HEK293 (cell line): Measurements from ENCODE around the gene CRAT.
A peak's percentile ranks its signal among the peaks of the same experiment; 100 is the strongest.

Source experiments
- CTCF ChIA-PET: fragments of 350-600 bp; formaldehyde crosslinking; extraction: SDS; loops from one replicate; lab custom pipeline; 2021; ENCODE audit warnings: antibody characterized with exemption; lab: Yijun Ruan, JAX
- POLR2A ChIA-PET: fragments of 300-600 bp; formaldehyde crosslinking; extraction: SDS; loops from one replicate; lab custom pipeline; 2020; ENCODE audit warnings: antibody characterized with exemption, inconsistent platforms; lab: Yijun Ruan, JAX
- H3K27ac ChIP-seq: fragments of 200-500 bp; sonication (Bioruptor generic); 2 replicates; pipeline ENCODE4 v1.5.1; 2014; ENCODE audit warnings: low read depth, low read length, control low read depth, inconsistent platforms; ENCODE audit errors: extremely low read depth
- H3K36me3 ChIP-seq, 2 experiments: fragments of 200-500 bp in 1 of 2; sonication (Bioruptor generic) in 1 of 2; 1 replicate in 1 of 2; 2 replicates in 1 of 2; pipeline ENCODE4 v1.5.1; 2014 to 2017; ENCODE audit warnings: inconsistent platforms in 2 of 2, low read length in 2 of 2; ENCODE audit not compliant: control insufficient read depth in 2 of 2, insufficient read depth in 1 of 2
- H3K4me1 ChIP-seq: fragments of 200-500 bp; sonication (Bioruptor generic); 2 replicates; pipeline ENCODE4 v1.5.1; 2014; ENCODE audit warnings: mild to moderate bottlenecking, low read length, inconsistent platforms; ENCODE audit not compliant: control insufficient read depth, insufficient read depth
- H3K4me3 ChIP-seq: 2 replicates; pipeline ENCODE4 v1.5.1; 2011; ENCODE audit warnings: low read depth, mild to moderate bottlenecking, control low read depth, low read length, moderate library complexity
- H3K9me3 ChIP-seq: fragments of 200-500 bp; sonication (Bioruptor generic); 2 replicates; pipeline ENCODE4 v1.5.1; 2014; ENCODE audit warnings: low read depth, low read length, inconsistent platforms; ENCODE audit not compliant: control insufficient read depth, insufficient read depth
- BCL11A ChIP-seq: fragments of 450-650 bp; formaldehyde crosslinking; IDR thresholded peaks from 2 replicates; pipeline ENCODE4 v1.5.1; 2016; ENCODE audit warnings: low read depth, missing biosample characterization, missing genetic modification characterization
- CTCF ChIP-seq: fragments of 450-650 bp; formaldehyde crosslinking; IDR thresholded peaks from 2 replicates; pipeline ENCODE4 v1.5.1; 2016; ENCODE audit warnings: missing biosample characterization, missing genetic modification characterization
- IKZF3 ChIP-seq: fragments of 450-650 bp; IDR thresholded peaks from 2 replicates; pipeline ENCODE4 v1.5.0; 2018; ENCODE audit warnings: missing biosample characterization, mild to moderate bottlenecking, missing genetic modification characterization, moderate library complexity
- KLF7 ChIP-seq: fragments of 450-650 bp; formaldehyde crosslinking; IDR thresholded peaks from 2 replicates; pipeline ENCODE4 v1.5.1; 2016; ENCODE audit warnings: missing biosample characterization, missing genetic modification characterization, borderline replicate concordance
- REST ChIP-seq: fragments of 450-650 bp; formaldehyde crosslinking; IDR thresholded peaks from 2 replicates; pipeline ENCODE4 v1.5.1; 2016; ENCODE audit warnings: missing biosample characterization, missing genetic modification characterization
- SP2 ChIP-seq: fragments of 450-650 bp; formaldehyde crosslinking; IDR thresholded peaks from 2 replicates; pipeline ENCODE4 v1.5.1; 2016; ENCODE audit warnings: missing biosample characterization, missing genetic modification characterization
- TCF7L2 ChIP-seq: IDR thresholded peaks from 2 replicates; pipeline ENCODE4 v1.6.1; 2011; ENCODE audit warnings: low read depth, mild to moderate bottlenecking, inconsistent platforms, low read length, moderate library complexity, borderline replicate concordance
- WT1 ChIP-seq: fragments of 450-650 bp; formaldehyde crosslinking; IDR thresholded peaks from 2 replicates; pipeline ENCODE4 v1.5.1; 2016; ENCODE audit warnings: missing biosample characterization, missing genetic modification characterization
- ZBTB21 ChIP-seq: fragments of 450-650 bp; formaldehyde crosslinking; IDR thresholded peaks from 2 replicates; pipeline ENCODE4 v1.5.1; 2017; ENCODE audit warnings: missing biosample characterization, missing genetic modification characterization
- ZFHX2 ChIP-seq: fragments of 450-650 bp; formaldehyde crosslinking; conservative IDR thresholded peaks from 2 replicates; pipeline ENCODE4 v1.5.1; 2016; ENCODE audit warnings: missing biosample characterization, missing genetic modification characterization
- ZNF18 ChIP-seq: fragments of 450-650 bp; formaldehyde crosslinking; IDR thresholded peaks from 2 replicates; pipeline ENCODE4 v1.5.1; 2016; ENCODE audit warnings: missing biosample characterization, missing genetic modification characterization
- ZNF335 ChIP-seq: fragments of 450-650 bp; formaldehyde crosslinking; conservative IDR thresholded peaks from 2 replicates; pipeline ENCODE4 v1.5.1; 2016; ENCODE audit warnings: missing biosample characterization, missing genetic modification characterization
- ZNF341 ChIP-seq: fragments of 450-650 bp; formaldehyde crosslinking; IDR thresholded peaks from 2 replicates; pipeline ENCODE4; 2016; ENCODE audit warnings: low read depth, missing biosample characterization, missing genetic modification characterization
- ZNF398 ChIP-seq: fragments of 450-650 bp; formaldehyde crosslinking; IDR thresholded peaks from 2 replicates; pipeline ENCODE4 v1.5.1; 2017; ENCODE audit warnings: missing biosample characterization, missing genetic modification characterization
- ZNF596 ChIP-seq: fragments of 450-650 bp; IDR thresholded peaks from 2 replicates; pipeline ENCODE4 v1.5.0; 2018; ENCODE audit warnings: missing biosample characterization, mild to moderate bottlenecking, missing genetic modification characterization, moderate library complexity
- ZNF645 ChIP-seq: fragments of 450-650 bp; formaldehyde crosslinking; IDR thresholded peaks from 2 replicates; pipeline ENCODE4; 2016; ENCODE audit warnings: missing biosample characterization, missing genetic modification characterization
- ZNF670 ChIP-seq: fragments of 450-650 bp; formaldehyde crosslinking; IDR thresholded peaks from 2 replicates; pipeline ENCODE4 v1.5.1; 2016; ENCODE audit warnings: missing biosample characterization, missing genetic modification characterization, low read depth
- ZNF692 ChIP-seq: fragments of 450-650 bp; formaldehyde crosslinking; IDR thresholded peaks from 2 replicates; pipeline ENCODE4 v1.5.1; 2016; ENCODE audit warnings: missing biosample characterization, missing genetic modification characterization
- ZNF792 ChIP-seq: fragments of 450-650 bp; formaldehyde crosslinking; IDR thresholded peaks from 2 replicates; pipeline ENCODE4 v1.5.1; 2016; ENCODE audit warnings: missing biosample characterization, missing genetic modification characterization

CRAT gene

GRCh38 chr9:129149442-129149841 lies 38.8 kb upstream of the CRAT start (continued):
- TF ChIP-seq ZNF398 = no peak

- no peaks in the 10 kb centered on the region for H3K4me1 ChIP-seq
- CTCF ChIA-PET = interaction anchor here (0.9 to 7.3 kb wide), 4 partner anchors 9 to 476 kb away, joined by 4 to 104 read pairs (median 7); no protein-coding TSS in a partner anchor
- POLR2A ChIA-PET = interaction anchor here (1.1 to 1.2 kb wide), 3 partner anchors 9 to 25 kb away, joined by 3 to 5 read pairs (median 3); no protein-coding TSS in a partner anchor
- TF ChIP-seq ZFHX2 (tag by site-specific recombination) = 0 out of 2 replicates have a peak, but pooled peaks have one; percentile 13
- peak; percentile 24; the same call in 1 of the 2 replicates for TF ChIP-seq SP2 (tag by site-specific recombination)
- TF ChIP-seq BCL11A (tag by site-specific recombination) = no peak
- TF ChIP-seq REST (tag by site-specific recombination) = no peak
- TF ChIP-seq ZNF341 = peak; percentile 52; the same call in 1 of the 2 replicates
- no peak overlapping the region for H3K27ac ChIP-seq
- no peak overlapping the region for H3K4me3 ChIP-seq
- peaks cover 0 to 24% of the 10 kb centered on the region in 2 experiments; a peak in 2 of 3 replicates for H3K36me3 ChIP-seq
- no peaks in the 10 kb centered on the region for H3K9me3 ChIP-seq
Measured at GRCh38 chr9:129148463-129149204, 38.0 kb upstream of the CRAT start.

GRCh38 chr9:129146441-129146941 lies 35.9 kb upstream of the CRAT start:
- Histone ChIP-seq H3K27ac (no peak overlapping the region), H3K36me3 (peaks cover 0 to 39% of the 10 kb centered on the region in 2 experiments; a peak in 2 of 3 replicates), H3K4me3 (no peak overlapping the region), H3K4me1 (no peaks in the 10 kb centered on the region), H3K9me3 (no peaks in the 10 kb centered on the region)
- POLR2A ChIA-PET = interaction anchor here (0.7 to 1.3 kb wide), 4 partner anchors 26 to 479 kb away, joined by 3 to 5 read pairs (median 4); partner anchors contain the start of gene NTMT1
- TF ChIP-seq ZNF792 (tag by site-specific recombination) (no peak), WT1 (tag by site-specific recombination) (no peak), ZNF596 (tag by site-specific recombination) (no peak), IKZF3 (no peak), CTCF (tag by site-specific recombination) (no peak), ZNF335 (tag by site-specific recombination) (no peak), ZNF692 (tag by site-specific recombination) (no peak), ZBTB21 (tag by site-specific recombination) (no peak), ZNF18 (tag by site-specific recombination) (no peak), ZNF670 (no peak), ZNF645 (no peak), TCF7L2 (no peak), KLF7 (tag by site-specific recombination) (no peak)
- CTCF ChIA-PET = interaction anchor here (7.3 to 23.6 kb wide), 2 partner anchors 25 to 476 kb away, joined by 104 to 507 read pairs; partner anchors contain the start of genes C9orf50 and NTMT1
